A549 (cell line): ENCODE data around the gene MS4A8.

Source experiments
- CTCF ChIP-seq: fragments of >200 bp; sonication (Bioruptor Twin); formaldehyde crosslinking; IDR thresholded peaks from 3 replicates; pipeline ENCODE4 v1.5.1; 2016
- HMGXB4 ChIP-seq: fragments of 250-450 bp; sonication (Bioruptor Pico); IDR thresholded peaks from 2 replicates; pipeline ENCODE4 v1.5.0; 2021; ENCODE audit warnings: mild to moderate bottlenecking, moderate library complexity, borderline replicate concordance
- NPAS2 ChIP-seq: fragments of 250-450 bp; sonication (Bioruptor Pico); IDR thresholded peaks from 2 replicates; pipeline ENCODE4 v1.8.0; 2022; ENCODE audit warnings: mild to moderate bottlenecking, moderate library complexity, borderline replicate concordance
- PHF8 ChIP-seq: fragments of 200-600 bp; sonication (generic); IDR thresholded peaks from 2 replicates; pipeline ENCODE4 v1.6.1; 2016; ENCODE audit warnings: low read depth, mild to moderate bottlenecking, antibody characterized with exemption, moderate library complexity, borderline replicate concordance
- POLR2AphosphoS2 ChIP-seq: conservative IDR thresholded peaks from 2 replicates; pipeline ENCODE4 v1.6.1; 2012; ENCODE audit warnings: low read length, improper control_type of control experiment, inconsistent platforms
- RAD21 ChIP-seq, 2 experiments: fragments of >200 bp in 1 of 2; sonication (Bioruptor Twin) in 1 of 2; formaldehyde crosslinking in 1 of 2; IDR thresholded peaks in 1 of 2; conservative IDR thresholded peaks in 1 of 2; 2 replicates in 1 of 2; 3 replicates in 1 of 2; pipeline ENCODE4 v1.6.1; 2012 to 2018; ENCODE audit warnings: inconsistent platforms in 1 of 2

- TF ChIP-seq NPAS2 (CRISPR knock-in tag) (no peak), RAD21 (conservative IDR thresholded peaks at IDR 0.05 in 1 of 2, IDR thresholded peaks at IDR 0.05 in 1 of 2) (no peak), POLR2AphosphoS2 (no peak), CTCF (no peak), HMGXB4 (no peak), PHF8 (no peak)
Observed at GRCh38 chr11:60764879-60765278, 65.5 kb downstream of the MS4A8 start.
